Cardiac septum (tissue), 1 donor: Measurements from ENCODE around the gene CALML3. TPM values are rescaled to one million over a fixed set of nuclear protein-coding genes. Genes with fewer than 3 reads are reported as not detected.
"Not testable (repeated sequence)": the region's sequence is repeated elsewhere in the genome, so short reads cannot be mapped to it uniquely, and the experiment has no call there.

Experiments
- DNase-seq: peaks from one replicate; pipeline ENCODE4 v3.0.0-alpha.2; 2020; ENCODE audit warnings: low spot score
- intact Hi-C: fragments of 100-400 bp; cut with DNase I; formaldehyde crosslinking; loops from one replicate; pipeline ENCODE4 v1.14.0; 2022
- total RNA-seq: library from RNA; stranded (reverse); fragmentation: NEBNext Ultra II Directional; extraction: Animal tissue kit (Norgen Biotek cat#: 25700); gene quantifications from one replicate; pipeline ENCODE4 v1.2.1, GENCODE V29; 2021
- donor health status: DM: no; HTN: no; CAD: no.

The CALML3 gene
- total RNA-seq, 1 donor from 2014 or later, result not detected

DNA sequence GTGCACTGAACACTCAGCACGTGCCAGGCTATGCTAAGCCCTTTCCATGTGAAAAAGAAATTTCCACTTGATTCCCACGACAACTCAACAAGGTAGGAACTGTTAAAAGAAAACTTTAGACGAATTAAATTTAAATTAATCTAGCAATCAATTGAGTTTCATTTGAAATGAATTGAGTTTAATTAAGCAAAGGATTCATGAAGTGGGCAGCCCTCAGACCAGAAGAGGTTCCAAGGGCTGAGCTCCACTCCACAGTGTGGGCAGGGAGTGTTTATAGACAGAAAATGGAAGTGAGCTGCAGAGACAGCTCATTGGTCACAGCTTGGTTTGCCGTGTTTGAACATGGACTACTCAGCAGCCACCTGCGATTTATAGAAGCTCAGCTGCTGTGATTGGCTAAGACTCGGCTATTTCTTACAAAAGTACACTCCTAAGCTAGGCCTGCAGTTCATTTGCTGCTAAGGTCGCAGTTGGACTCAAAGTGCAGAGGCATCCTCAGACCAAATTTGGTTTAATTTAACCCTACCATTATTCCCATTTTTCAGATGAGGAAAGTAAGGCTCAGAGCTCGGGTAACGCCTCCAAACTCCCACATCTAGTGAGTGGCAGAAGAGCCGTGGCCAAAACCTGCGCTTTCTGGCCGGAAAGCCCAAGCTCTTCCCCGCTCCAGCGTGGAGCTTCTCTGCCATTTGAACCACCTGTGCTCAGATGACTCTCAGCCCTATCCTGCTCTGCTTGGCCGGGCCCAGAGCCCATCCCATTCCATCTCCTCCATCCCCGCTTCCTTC, 24.9 kb downstream of the CALML3 start:
- peak; percentile 22 for DNase-seq
- intact Hi-C loops, result loop anchor here (5.0 to 10.0 kb wide), 2 partner anchors 38 to 105 kb away; no protein-coding TSS in a partner anchor

GRCh38 chr10:5550250-5550545, 25.4 kb downstream of the CALML3 start:
- intact Hi-C loops, result no loop called here
- peak; percentile 53 for DNase-seq

DNA sequence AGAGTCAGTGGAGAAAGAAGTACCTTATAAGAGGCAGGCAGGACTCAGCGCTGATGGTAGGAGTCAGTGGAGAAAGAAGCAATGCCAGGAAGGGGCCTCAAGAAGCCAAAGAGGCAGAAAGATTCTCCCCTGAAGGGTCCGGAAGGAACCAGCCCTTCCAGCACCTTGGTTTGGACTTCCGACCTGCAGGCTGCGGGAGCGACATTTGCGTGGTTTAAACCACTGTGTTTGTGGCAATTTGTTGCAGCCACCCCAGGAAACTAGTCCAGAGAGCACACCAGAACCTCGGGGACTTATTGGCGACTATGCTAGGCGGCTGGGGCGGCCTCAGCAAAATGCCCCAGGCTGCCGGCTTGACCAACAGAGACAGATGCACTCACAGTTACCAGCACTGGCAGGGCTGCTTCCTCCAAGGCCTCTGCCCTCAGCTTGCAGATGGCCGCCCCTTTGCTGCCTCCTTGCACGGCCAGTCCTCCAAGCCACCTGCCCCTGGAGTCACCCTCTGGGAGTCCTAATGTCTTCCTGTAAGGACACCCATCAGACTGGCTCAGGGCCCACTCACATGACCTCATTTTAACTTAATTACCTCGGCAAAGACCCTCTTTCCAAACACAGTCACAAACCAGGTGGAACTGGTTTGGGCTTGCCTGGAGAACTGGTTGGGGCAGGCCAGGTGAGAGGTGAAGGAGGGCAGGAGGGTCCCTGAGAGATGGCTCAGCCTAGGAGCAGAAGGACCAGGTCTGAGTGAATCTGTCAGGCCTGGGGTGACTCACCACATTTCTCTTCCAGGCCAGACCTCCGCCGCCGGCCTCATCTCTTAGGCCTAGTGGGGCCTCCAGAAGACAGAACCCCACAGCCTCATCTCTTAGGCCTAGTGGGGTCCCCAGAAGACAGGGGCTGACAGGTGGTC, 26.1 kb downstream of the CALML3 start:
- intact Hi-C loops, result no loop called here
- peak; percentile 66 for DNase-seq

- DNase-seq, result peak; percentile 59
- intact Hi-C loops, result no loop called here
Observed at GRCh38 chr10:5551531-5552375, 27.0 kb downstream of the CALML3 start.

DNA sequence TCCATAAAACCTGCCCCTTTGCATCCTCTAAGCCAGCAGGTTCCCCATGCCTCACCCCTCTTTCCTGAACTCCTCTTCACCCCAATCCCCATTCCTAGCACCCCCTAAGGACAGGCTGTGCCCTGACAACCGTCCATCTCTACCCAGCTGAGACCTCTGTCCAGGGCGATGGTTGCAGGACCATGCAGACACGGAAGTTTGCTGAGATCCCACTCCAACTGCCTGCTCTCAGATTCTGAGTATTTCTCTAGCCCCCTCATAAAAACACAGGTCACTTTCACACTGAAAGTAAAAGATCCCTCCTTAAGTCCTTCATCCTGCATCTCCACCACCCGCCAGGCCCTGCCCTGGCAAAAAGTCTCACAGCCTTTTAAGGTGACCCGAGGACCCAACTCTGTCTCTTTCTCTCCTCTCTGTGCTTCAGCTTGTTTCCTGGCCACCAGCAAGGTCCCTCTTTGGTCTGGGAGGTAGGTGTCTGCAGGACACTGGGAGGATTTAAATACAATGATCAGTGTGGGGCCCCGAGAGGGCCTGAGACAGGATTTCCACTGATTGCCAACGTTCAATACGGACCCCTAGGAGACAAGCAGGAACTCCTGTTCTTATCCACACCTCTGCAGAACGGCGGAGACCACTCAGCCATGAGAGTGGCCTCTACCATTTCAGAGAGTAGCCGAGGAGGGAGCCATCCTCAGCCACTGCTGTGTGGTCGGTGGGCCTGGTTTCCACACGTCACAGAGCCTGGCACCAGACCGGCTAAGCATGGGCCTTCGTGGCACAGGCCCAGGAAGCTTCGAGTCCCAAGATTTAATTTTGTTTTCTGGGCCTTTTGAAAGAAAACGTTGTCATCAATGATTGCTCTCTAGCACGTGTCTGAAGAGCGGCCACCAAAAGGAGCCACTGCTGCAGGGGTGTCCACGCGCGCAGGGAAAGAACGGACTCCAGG, 27.9 kb downstream of the CALML3 start:
- DNase-seq, result peak; percentile 46
- intact Hi-C loops, result no loop called here

GRCh38 chr10:5553400-5554170, 28.8 kb downstream of the CALML3 start:
- DNase-seq, result peak; percentile 71
- intact Hi-C loops, result no loop called here

GRCh38 chr10:5555021-5555510, 30.3 kb downstream of the CALML3 start:
- intact Hi-C loops, result no loop called here
- peak; percentile 67 for DNase-seq

DNA sequence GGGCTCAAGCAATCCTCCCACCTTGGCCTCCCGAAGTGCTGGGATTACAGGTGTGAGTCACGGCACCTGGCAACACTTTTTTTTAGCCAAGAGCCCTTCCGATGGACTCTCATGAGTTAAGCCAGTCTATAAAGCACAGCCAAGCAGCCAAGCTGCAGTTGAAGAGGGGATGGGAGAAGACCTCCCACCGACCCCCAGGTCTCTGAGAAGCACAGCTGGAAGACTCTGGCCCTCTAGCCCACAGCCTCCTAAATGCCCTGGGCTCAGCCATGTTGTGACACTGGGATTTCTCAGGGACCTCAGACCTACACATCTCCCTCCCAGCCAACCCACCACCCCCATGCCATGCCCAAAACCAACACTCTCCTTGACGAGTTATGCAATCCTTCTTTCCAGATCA, 31.1 kb downstream of the CALML3 start:
- DNase-seq, result peak; percentile 44
- intact Hi-C loops, result no loop called here

GRCh38 chr10:5556576-5556975, 31.8 kb downstream of the CALML3 start:
- no peak for DNase-seq
- intact Hi-C loops, result no loop called here

GRCh38 chr10:5557040-5557721, 32.4 kb downstream of the CALML3 start:
- intact Hi-C loops, result no loop called here
- DNase-seq, result peak; percentile 72

- peak; percentile 68 for DNase-seq
- intact Hi-C loops, result no loop called here
Observed at GRCh38 chr10:5557799-5558771, 33.3 kb downstream of the CALML3 start.

DNA sequence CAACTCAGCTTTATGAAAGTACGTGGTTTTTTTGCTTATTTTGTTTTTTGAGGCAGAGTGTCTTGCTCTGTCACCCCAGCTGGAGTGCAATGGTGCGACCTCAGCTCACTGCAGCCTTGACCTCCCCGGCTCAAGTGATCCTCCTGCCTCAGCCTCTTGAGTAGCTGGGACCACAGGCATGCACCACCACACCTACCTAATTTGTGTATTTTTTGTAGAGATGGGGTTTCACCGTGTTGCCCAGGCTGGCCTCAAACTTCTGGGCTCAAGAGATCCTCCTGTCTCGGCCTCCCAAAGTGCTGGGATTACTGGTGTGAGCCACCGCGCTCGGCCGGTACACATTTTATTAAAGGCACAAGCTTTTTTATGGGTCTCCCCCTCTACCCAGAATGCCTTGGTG, 34.3 kb downstream of the CALML3 start:
- DNase-seq, result peak; percentile 24
- intact Hi-C loops, result not testable (repeated sequence)

- intact Hi-C loops, result no loop called here
- peak; percentile 9 for DNase-seq
Observed at GRCh38 chr10:5559642-5560141, 34.9 kb downstream of the CALML3 start.

DNA sequence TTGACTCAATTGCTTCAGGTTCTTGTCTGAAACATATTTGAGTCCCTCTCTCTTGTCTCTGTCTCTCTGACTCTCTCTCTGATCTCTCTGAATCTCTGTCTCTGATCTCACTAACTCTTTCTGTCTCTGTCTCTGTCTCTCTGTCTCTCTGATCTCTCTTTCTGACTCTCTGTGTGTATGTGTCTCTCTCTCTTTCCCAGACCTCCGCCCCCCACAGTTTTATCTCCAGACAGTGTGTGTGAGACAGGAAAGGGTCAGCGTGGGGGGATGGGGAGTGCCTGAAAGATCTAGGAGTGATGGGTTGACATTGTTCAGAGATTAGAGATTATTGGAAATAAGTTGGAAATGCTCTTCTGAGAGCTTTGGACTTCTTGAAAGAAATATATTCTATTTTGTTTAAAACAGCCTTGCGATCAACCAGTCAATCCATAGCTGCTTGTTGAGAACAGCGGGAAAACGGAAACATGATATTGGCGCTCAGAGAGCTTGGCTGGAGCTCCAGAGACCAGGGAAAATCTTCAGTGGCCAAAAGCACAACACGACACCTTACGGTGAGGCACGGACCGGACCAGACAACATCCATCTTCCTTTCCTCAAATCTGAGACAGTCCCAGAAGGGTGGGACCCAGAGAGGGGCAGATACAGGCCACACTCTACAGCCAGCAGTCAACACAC, 35.5 kb downstream of the CALML3 start:
- intact Hi-C loops, result no loop called here
- DNase-seq, result peak; percentile 39
